Right ventricle myocardium inferior (tissue), 1 donor: ENCODE results near the gene SDC3. TPM values are rescaled to one million over a fixed set of nuclear protein-coding genes. Genes with fewer than 3 reads are reported as not detected.

ENCODE experiments used
- ATAC-seq: fragments of 200-7000 bp; cut with Tn5 transposase; one replicate; pipeline ENCODE4 v1.9.1; 2020; ENCODE audit warnings: mild to moderate bottlenecking, moderate library complexity
- DNase-seq: peaks from one replicate; pipeline ENCODE4 v3.0.0; 2021; ENCODE audit errors: missing footprints
- intact Hi-C: fragments of 100-400 bp; cut with DNase I; formaldehyde crosslinking; loops from one replicate; pipeline ENCODE4 v1.11.0; 2022
- total RNA-seq: library from RNA; stranded (reverse); fragmentation: NEBNext Ultra II Directional; extraction: Animal tissue kit (Norgen Biotek cat#: 25700); gene quantifications from one replicate; pipeline ENCODE4 v1.2.1, GENCODE V29; 2021
- donor health status: DM: no; HTN: yes; CAD: no; lungs with severe emphysema.

SDC3 gene
- total RNA-seq, 1 donor from 2014 or later: 28.5 TPM

DNA sequence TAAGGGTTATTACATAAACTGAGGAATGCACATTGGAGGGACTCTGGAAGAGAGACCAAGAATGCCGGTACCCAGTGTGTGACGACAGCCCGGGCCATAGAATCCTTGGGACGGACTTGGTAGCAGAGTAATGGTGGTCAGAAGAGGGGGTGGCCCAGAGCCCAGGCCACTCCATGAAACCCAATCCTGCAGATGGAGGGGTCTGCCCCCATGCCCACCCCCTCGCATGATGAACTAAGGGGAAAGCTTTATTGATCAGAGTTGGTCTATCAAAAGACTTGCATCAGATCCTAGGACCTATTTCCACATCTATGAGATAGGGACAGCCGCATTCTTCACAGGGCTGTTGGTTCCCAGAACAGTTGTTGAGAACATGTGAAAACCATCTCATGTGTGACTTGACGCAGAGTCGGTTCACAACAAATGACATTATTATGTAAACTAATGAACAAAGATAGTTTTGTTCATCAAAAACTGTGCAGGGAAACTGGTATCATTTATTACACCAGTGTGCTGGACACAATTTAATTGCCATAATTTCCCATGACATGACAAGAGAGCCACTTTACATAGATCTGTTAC is 21.5 kb upstream of the SDC3 start:
- intact Hi-C loops: loop anchor here (2.0 kb wide), 1 partner anchor 133 kb away; no protein-coding TSS in a partner anchor
- ATAC-seq: peak; percentile 21

DNA sequence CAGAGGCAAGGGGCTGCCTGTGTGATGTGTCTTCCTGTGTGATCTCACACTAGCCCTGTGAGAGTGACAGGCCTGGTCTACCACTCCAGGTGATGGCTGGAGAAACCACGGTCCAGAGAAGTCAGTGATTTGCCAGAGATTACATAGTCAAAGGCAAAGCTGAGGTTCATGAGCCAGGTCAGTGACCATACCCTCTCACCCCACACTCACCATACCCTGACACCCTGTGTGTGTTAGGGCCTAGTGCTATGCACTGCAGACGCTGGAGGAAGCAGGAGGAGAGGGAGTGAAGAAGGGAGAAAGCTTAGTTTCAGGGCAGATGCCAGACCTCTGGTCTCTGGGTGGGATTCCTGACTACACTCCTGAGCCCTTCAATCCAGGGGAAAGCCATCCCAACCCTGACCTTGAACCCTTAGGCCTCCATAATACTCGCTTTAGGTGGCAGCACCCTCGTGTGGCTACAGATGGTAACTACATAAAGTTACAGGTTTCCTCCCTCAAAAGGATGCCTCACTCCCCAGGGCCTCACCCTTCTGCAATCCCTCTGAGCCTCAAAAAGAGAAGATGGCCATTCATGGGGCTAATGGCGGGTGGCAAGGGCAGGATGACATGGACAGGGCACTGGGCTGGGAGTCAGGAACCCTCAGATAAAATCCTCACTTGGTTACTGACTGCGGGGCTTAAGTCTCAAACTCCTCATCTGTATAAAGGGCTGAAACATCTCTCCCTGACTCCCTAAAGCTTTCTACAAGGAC is 20.8 kb upstream of the SDC3 start:
- no peak for DNase-seq
- peak; percentile 59 for ATAC-seq
- intact Hi-C loops: loop anchor here (2.0 kb wide), 1 partner anchor 133 kb away; no protein-coding TSS in a partner anchor

More for the DNA sequence above, 21.5 kb upstream of the SDC3 start:
- DNase-seq: no peak

DNA sequence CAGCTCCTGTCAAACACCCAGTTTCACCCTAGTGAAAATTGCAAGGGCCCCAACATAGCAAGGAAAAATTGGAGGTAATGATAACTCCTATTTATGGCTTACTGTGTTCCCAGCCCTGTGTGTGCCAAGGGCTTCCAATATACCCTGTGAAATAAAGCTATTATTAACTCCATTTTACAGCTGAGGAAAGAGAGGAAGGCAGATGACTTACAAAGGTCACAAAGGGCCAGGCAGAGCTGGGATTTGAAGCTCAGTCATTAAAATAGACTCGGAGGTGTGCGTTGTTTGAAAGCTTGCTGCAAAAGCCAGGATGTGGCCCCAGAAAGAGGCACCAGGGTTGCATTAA is 20.2 kb upstream of the SDC3 start:
- ATAC-seq: no peak
- DNase-seq: no peak
- intact Hi-C loops: loop anchor here (2.0 kb wide), 1 partner anchor 134 kb away; no protein-coding TSS in a partner anchor

DNA sequence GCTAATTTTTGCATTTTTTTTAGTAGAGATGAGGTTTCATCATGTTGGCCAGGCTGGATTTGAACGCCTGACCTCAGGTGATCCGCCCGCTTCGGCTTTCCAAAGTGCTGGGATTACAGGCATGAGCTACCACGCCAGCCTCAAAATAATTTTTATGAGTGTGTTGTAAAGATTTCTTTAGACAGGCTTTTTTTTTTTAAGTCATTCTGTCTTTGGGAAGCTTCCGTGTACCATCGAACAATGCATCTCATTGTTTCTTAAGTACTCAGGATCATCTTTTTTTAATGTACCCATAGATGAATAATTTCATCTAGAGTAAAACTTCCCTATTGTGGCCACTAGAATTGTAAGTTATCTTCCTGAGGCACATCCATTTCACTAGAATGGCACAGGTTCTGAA is 19.6 kb upstream of the SDC3 start:
- intact Hi-C loops: loop anchor here (2.0 kb wide), 1 partner anchor 135 kb away; no protein-coding TSS in a partner anchor
- ATAC-seq: no peak
- DNase-seq: no peak

DNA sequence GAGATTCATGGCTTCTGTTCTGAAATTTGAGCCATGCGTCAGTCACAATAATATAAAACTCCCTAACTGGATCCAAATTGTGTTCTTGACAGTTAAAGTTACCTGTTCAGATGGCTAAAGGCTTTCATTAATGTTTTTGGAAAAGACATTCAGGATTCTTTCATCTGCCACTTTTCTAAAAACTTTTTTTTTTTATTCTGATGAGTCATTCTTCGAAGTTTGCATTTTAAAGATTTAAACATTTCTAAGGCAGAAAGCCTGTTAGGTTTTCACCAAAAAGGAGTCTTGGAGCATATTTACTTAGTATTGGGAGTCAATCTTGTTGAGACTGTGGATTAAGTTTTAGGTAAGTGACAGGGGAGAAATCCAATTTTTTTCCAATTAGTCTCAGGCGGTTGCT is 18.9 kb upstream of the SDC3 start:
- no peak for ATAC-seq
- intact Hi-C loops: no loop called here

DNA sequence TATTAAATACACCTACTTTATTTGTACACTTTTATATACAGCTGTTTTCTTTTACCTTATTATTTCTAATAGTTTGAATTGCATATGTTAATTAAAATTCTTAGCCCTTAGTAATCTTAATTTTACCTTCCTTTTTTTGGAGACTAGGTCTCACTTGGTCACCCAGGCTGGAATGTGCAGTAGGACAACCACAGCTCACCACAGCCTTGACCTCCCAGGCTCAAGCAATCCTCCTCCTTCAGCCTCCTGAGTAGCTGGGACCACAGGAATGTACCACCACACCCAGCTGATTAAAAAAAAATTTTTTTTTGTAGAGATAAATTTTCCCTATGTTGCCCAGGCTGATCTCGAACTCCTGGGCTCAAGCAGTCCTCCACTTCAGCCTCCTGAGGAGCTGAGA is 15.0 kb upstream of the SDC3 start:
- DNase-seq (no peak), ATAC-seq (no peak)
- intact Hi-C loops: no loop called here

More for the DNA sequence above, 18.9 kb upstream of the SDC3 start:
- DNase-seq: no peak

DNA sequence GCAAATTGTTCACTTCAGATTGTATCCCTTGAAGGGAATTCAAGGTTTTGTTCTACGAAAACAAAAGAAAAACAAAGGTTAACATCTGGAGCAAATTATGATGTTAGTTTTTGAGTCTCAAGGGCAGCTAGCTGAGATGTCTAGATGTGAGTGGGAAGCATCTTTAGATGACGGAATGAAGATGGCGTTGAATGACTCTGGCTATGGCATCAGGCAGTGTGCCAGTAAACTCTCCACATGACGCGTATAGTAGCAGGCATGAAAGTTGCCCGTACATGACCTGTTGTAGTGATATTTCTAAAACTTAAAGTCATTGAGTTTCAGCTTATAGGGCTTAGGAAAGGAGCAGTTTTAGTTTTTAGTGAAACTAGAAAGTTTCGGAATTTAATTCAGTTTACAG is 12.3 kb upstream of the SDC3 start:
- DNase-seq (no peak), ATAC-seq (no peak)
- intact Hi-C loops: no loop called here

DNA sequence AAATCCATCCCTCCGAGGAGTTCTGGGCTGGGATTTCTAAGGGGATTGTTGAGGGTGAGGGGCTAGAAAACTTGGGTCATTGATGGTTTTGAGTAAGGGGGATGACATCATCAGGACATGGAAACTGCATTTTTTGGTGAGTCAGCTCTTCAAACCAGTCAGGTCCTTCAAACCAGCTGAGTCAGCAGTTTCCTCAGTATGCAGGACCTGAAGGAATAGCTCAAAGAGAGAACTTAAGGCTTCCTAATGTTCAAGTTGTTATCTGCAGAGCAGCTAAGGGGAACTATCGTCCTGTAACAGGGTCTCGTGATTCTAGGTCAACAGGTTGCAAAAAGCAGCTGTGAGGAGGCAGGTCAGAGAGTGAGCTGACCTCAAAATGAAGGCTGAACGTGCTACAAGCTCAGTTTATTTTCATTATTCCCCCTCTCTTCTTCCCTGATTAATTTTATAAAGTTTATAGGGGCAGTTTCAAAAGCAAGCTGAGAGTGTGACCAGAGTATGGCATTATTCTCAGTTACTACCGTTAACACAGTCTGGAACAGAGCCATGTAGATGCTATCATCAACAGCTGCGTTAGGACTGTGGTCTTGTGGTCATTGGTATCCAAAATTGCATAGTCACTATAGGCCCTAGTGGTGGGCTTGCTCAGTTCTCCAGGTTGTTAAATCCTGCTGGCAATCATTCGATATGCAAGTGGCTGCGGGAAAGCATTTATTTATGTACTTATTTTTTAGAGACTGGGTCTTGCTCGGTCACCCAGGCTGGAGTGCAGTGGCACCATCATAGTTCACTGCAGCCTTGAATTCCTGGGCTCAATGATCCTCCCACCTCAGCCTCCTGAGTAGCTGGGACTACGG is 10.7 kb upstream of the SDC3 start:
- intact Hi-C loops: no loop called here
- ATAC-seq (peak; percentile 39), DNase-seq (no peak)

DNA sequence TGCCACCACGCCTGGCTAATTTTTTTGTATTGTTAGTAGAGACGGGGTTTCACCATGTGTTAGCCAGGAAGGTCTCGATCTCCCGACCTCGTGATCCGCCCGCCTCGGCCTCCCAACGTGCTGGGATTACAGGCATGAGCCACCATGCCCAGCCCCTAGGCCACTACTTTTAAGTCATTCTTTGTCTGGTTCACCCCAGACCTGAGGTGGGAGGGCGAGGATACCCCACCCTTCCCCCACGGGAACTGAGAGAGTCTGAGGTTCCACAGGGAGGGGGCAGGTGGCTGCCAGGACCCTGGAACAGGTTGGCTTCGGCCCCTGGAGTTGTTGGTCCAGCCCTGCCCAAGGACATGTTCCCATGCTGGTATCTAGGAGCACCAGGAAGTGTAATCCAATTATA is 7.7 kb upstream of the SDC3 start:
- DNase-seq (no peak), ATAC-seq (no peak)
- intact Hi-C loops: no loop called here

DNA sequence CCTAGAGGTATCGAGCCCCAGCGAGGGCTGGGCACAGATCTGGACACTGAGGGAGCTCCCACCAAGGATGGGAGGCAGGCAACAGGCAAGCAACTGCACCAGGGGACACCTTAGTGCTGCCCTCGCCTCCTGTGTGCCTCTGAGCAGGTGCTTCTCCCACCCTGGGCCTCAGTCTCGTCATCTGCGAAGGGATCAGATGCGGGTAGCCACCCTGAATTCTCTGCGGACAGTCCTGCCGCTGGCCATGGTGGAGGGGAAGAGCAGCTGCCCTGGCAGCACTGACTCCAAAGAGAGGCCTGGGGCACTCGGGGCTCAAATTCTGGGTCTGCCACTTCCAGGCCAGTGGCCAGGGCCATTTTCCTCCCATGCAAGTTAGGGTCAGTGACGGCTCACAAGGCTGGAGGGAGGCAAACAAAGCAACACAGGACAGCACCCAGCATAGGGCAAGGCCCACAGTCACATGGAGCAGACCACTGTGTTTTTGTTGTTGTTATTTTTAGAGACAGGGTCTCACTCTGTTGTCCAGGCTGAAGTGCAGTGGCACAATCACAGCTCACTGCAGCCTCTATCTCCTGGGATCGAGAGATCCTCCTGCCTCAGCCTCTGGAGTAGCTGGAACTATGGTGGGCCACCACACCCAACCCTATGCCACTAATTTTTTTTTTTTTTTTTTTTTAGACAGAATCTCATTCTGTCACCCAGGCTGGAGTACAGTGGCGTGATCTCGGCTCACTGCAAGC is 7.1 kb upstream of the SDC3 start:
- DNase-seq (no peak), ATAC-seq (no peak)
- intact Hi-C loops: no loop called here

DNA sequence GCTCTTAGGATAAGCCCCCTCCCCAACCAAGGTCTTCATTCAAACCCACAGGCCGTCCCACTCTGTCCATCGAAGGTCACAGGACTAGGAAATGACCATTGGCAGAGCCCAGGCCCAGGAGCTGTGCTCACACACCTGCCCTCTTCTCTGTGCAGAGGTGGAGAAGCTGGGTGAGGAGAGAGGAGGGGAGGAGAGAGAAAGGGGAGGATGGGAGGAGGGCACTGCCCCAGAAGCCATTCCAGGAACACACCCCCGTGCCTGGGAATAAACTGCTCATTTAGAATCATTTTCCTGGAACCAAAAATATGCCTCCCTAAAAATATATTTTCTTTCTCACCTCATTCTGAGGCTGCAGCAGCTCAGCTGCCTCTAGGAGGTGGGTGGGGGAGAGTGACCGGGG is 6.4 kb upstream of the SDC3 start:
- intact Hi-C loops: no loop called here
- ATAC-seq: no peak
- no peak for DNase-seq

DNA sequence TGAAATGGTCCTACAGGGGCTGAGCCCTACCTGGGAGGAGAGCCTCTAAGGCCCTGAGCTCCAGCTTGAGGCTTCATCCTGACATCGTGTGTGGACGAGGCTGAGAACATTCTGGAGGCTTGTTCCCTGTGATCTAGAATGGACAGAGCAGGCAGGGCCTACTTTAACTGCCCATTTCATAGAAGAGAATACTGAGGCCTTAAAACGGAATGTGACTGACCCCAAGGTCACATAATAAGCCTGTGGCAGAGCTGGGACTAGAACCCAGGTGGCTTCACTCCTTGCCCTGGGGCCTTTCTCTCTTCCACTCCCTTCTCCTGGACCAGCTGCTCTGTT is 6.0 kb upstream of the SDC3 start:
- ATAC-seq: no peak

DNA sequence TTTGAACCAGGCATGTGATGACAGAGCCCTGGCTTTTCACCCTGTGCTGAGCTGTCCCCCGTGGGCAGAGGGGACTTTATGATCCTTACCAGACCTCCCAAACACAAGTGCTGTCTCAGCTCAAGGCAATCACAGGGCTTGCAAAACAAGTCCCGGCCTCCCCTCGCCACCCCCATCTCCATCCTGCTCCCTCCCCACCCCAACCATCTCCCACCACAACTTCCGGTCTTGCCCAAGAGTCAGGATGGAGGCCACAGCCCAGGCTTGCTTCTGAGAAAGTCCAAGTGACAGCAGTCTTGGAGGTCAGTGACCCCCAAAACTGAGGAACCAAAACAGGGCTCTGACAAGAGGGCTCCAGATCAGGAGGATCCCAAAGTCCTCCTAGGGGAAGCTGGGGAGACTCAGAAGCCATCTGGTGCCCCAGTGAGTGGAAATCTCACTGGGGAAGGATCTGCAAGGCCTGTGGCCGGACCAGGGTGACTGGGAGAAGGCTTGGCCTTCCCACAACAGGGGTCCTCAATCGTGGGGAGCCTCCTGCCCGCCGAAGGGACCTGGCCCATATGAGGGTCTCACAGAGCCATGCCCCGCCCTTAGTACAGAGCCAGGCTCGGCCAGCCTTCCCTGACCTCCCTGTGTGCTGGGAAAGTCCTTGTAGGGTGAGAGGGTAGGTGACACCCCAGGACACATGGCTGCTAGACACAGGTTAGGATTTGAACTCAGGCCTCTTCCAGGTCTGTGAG is 4.5 kb upstream of the SDC3 start:
- intact Hi-C loops: no loop called here
- ATAC-seq (peak; percentile 34), DNase-seq (peak; percentile 78)

More for the DNA sequence above, 6.0 kb upstream of the SDC3 start:
- intact Hi-C loops: no loop called here
- no peak for DNase-seq

DNA sequence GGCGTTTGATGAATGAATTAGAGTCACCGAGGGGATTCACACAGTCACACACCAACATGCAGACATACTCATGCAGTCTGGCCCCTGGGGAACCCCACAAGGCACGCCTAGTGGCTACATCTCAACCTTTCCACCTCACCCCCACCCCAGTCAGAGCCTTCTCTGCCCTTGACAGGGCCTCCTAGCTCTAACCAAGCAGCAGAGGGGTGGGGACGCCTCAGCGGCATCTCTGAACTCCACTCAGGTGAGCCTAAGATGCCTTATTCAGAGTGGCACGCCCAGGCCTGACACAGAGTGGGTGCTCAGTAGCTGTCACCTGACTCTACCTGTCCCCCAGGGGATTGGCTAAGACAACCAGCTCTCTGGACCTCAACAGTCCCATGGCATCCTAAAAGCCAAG is 3.7 kb upstream of the SDC3 start:
- DNase-seq (peak; percentile 31), ATAC-seq (no peak)
- intact Hi-C loops: no loop called here

DNA sequence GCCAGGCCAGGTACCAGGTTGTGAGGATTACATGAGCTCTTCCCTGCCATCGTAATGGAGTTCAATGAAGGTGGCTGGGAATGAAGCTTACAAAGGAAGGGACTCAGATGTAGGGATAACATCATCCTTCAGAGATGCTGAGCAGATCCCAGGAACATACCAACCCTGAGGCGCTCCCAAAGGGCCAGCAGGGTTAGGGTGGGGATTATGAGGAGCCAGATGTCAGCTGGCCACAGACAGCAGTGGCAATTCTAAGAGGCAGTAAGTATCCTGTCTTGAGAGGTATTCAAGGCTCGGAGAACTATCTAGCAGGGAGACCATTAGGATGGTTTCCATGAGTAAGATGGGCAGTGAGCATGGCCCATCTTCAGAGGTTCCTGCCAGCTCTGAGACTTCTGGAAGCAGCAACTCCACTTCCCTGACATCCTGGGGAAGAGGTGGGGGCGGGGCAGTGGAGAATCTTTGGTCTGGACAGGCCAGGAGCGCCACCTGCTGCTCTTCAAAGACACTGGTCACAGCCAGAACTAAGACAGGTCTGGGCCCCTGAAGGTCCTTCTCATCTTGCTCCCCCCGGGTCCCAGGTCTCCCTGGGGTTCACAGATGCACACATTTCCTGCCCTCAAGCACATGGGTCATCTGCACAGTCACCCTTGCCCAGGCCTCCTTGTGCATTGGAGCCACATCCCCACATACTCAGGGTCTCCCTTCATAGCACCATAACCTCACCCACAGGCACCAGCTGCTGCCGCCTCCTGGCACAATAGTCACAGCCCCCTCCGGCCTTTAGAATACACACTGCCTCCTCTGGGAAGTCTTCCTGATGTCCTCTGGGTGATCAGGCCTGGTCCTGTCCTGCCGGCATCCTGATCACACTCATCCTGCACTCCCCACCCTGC is 2.7 kb upstream of the SDC3 start:
- ATAC-seq (peak; percentile 81), DNase-seq (peak; percentile 93)
- intact Hi-C loops: loop anchor here (1.0 kb wide), 3 partner anchors 110 to 193 kb away; no protein-coding TSS in a partner anchor

DNA sequence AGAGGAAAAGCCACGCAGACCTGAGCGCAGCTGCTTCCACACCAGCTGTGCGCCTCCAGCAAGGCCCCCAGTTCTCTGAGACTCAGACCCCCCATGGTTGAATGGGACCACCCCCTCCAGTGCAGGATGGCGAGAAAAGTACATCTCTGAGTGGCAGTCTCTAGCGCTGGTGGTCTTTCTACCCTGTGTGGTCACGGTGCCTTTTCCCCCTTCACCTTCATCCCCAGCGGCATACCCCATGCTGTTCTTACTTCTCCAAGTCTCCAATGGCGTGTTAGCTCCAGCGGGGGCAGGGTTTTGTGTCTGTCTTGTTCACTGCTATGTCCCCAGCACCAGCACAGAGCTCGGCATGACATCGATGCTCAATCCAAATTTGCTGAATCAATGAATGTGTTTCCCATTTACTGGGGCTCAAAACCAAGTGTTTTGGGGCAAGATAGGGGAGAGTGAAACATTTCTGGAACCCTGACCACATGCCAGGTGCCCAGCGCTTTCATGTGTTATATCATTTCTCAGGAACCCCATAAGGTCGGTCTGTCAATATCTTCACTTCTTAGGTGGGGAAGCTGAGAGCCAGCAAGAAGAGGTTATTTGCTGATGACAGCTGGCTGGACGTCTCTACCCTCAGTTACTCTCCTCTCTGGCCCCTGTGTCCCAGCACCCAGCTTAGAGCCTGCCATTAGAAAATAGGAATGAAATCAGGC is 959 bp upstream of the SDC3 start:
- DNase-seq: peak; percentile 61
- intact Hi-C loops: loop anchor here (5.0 kb wide), 1 partner anchor 57 kb away; no protein-coding TSS in a partner anchor
- peak; percentile 1 for ATAC-seq

DNA sequence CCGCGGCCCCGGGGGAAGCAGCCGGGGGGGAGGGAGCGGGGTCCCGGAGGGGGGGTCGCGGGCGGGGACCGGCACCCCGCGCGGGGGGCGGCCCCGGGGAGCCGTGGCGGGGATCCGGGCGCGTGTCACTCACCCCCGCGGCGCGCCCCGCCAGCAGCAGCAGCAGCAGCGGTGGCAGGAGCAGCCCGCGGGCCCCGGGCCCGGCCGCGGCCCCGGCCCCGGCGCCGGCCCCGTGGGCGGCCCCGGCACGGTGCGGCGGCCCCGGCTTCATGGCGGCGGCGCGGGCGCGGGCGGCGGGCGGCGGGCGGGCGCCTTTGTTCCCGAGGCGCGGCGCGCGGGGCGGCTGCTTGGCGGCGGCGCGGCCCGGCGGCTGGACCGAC is 252 bp downstream of the SDC3 start:
- peak; percentile 35 for DNase-seq
- intact Hi-C loops: loop anchor here (5.0 kb wide), 1 partner anchor 56 kb away; no protein-coding TSS in a partner anchor

More for the DNA sequence above, 252 bp downstream of the SDC3 start:
- no peak for ATAC-seq
